ENCODE results near the gene KIF4A.

The KIF4A gene

DNA sequence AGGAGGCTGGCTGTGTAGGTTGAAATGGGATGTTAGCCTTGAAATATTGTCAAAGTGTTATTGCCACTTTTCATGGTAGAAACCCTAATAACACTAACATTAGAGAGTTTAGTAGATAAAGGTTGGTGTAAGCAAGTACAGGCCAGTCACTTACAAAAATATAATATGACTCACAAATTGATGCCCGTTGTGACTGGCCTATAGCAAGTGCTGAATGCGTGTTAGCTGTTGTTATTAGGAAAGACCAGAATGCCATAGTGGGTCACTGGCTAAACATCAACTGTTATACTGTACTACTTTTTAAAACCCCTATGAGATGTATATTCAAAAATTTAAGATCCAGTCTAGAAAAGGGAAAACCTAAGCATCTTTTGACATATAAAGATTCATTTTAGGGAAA, 112.8 kb downstream of the KIF4A start:
- TF ChIP-seq, protein P1, sequence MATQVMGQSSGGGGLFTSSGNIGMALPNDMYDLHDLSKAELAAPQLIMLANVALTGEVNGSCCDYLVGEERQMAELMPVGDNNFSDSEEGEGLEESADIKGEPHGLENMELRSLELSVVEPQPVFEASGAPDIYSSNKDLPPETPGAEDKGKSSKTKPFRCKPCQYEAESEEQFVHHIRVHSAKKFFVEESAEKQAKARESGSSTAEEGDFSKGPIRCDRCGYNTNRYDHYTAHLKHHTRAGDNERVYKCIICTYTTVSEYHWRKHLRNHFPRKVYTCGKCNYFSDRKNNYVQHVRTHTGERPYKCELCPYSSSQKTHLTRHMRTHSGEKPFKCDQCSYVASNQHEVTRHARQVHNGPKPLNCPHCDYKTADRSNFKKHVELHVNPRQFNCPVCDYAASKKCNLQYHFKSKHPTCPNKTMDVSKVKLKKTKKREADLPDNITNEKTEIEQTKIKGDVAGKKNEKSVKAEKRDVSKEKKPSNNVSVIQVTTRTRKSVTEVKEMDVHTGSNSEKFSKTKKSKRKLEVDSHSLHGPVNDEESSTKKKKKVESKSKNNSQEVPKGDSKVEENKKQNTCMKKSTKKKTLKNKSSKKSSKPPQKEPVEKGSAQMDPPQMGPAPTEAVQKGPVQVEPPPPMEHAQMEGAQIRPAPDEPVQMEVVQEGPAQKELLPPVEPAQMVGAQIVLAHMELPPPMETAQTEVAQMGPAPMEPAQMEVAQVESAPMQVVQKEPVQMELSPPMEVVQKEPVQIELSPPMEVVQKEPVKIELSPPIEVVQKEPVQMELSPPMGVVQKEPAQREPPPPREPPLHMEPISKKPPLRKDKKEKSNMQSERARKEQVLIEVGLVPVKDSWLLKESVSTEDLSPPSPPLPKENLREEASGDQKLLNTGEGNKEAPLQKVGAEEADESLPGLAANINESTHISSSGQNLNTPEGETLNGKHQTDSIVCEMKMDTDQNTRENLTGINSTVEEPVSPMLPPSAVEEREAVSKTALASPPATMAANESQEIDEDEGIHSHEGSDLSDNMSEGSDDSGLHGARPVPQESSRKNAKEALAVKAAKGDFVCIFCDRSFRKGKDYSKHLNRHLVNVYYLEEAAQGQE (IDR thresholded peaks at IDR 0.05; ENCODE audit: insufficient replicate concordance, low read depth) = no peak
- TF ChIP-seq POLR2AphosphoS5 (IDR thresholded peaks at IDR 0.05; ENCODE audit: low read depth) = no peak
- TF ChIP-seq, protein P2, sequence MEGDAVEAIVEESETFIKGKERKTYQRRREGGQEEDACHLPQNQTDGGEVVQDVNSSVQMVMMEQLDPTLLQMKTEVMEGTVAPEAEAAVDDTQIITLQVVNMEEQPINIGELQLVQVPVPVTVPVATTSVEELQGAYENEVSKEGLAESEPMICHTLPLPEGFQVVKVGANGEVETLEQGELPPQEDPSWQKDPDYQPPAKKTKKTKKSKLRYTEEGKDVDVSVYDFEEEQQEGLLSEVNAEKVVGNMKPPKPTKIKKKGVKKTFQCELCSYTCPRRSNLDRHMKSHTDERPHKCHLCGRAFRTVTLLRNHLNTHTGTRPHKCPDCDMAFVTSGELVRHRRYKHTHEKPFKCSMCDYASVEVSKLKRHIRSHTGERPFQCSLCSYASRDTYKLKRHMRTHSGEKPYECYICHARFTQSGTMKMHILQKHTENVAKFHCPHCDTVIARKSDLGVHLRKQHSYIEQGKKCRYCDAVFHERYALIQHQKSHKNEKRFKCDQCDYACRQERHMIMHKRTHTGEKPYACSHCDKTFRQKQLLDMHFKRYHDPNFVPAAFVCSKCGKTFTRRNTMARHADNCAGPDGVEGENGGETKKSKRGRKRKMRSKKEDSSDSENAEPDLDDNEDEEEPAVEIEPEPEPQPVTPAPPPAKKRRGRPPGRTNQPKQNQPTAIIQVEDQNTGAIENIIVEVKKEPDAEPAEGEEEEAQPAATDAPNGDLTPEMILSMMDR (IDR thresholded peaks at IDR 0.05; ENCODE audit: insufficient read depth, low read length) = no peak
- TF ChIP-seq SPI1 (IDR thresholded peaks at IDR 0.05; ENCODE audit: borderline replicate concordance, low read depth) = no peak
- no peak for DNase-seq (ENCODE audit: low read depth in 1 of 2, low spot score in 1 of 2)
- H3K27me3 ChIP-seq (ENCODE audit: insufficient read depth, poor library complexity, severe bottlenecking) = no peaks in the 10 kb centered on the region
- no peak overlapping the region for H3K4me3 ChIP-seq (replicated peaks; ENCODE audit: insufficient read depth, low read length)
- no peak overlapping the region for H3K27ac ChIP-seq (replicated peaks)

DNA sequence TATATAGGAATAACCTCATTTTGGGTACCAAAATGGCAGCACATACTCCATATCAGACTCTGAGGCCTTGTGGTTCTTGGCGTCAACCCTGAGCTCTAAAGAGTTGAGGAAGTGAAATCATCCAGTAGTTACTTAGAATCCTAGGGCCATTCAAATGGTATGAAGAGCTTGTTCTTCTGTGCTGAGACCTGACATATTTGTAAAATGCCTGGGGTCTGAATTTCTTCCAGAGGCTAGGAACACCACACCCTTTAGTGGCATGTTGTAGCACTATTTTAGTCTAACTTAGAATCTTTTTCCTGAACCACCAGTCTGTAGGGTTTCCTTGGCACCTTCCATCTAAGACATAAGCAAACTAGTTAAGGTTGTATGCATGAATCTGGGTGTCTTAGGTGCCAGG, 115.1 kb downstream of the KIF4A start:
- no peak overlapping the region for H3K4me3 ChIP-seq (replicated peaks; ENCODE audit: insufficient read depth, low read length)
- TF ChIP-seq, protein P2 (IDR thresholded peaks at IDR 0.05; ENCODE audit: insufficient read depth, low read length) = no peak
- TF ChIP-seq POLR2AphosphoS5 (IDR thresholded peaks at IDR 0.05; ENCODE audit: low read depth) (no peak), SPI1 (IDR thresholded peaks at IDR 0.05; ENCODE audit: borderline replicate concordance, low read depth) (no peak), GABPA (IDR thresholded peaks at IDR 0.05; ENCODE audit: low read depth) (no peak)
- TF ChIP-seq, protein P1 (IDR thresholded peaks at IDR 0.05; ENCODE audit: insufficient replicate concordance, low read depth) = no peak
- H3K27me3 ChIP-seq (ENCODE audit: insufficient read depth, poor library complexity, severe bottlenecking) = no peaks in the 10 kb centered on the region
- H3K27ac ChIP-seq (replicated peaks) = no peak overlapping the region
- DNase-seq (ENCODE audit: low read depth in 1 of 2, low spot score in 1 of 2) = no peak

DNA sequence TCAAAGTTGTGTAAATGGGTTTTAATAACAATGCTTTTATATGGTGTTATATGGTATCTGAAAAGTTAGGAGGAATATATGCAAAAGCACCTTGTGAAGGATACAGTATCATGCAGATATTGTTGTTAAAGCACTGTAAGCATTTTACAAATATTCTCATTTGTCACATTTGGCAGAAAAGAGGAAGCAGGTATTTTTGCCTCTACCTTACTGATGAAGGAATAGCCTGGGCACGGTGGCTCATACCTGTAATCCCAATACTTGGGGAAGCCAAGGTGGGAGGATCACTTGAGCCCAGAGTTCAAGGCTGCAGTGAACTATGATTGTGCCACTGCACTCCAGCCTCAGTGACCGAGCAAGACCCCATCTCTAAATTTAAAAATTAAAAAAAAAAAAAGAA, 121.0 kb downstream of the KIF4A start:
- Histone ChIP-seq H3K27ac (replicated peaks) (no peak overlapping the region), H3K27me3 (ENCODE audit: insufficient read depth, poor library complexity, severe bottlenecking) (no peaks in the 10 kb centered on the region), H3K4me3 (replicated peaks; ENCODE audit: insufficient read depth, low read length) (no peak overlapping the region)
- no peak for DNase-seq (ENCODE audit: low read depth in 1 of 2, low spot score in 1 of 2)
- TF ChIP-seq POLR2AphosphoS5 (IDR thresholded peaks at IDR 0.05; ENCODE audit: low read depth) (no peak), SPI1 (IDR thresholded peaks at IDR 0.05; ENCODE audit: borderline replicate concordance, low read depth) (no peak), GABPA (IDR thresholded peaks at IDR 0.05; ENCODE audit: low read depth) (no peak)
- TF ChIP-seq, protein P2 (IDR thresholded peaks at IDR 0.05; ENCODE audit: insufficient read depth, low read length) = no peak
- TF ChIP-seq, protein P1 (IDR thresholded peaks at IDR 0.05; ENCODE audit: insufficient replicate concordance, low read depth) = no peak
